ENCODE results near the gene STK11.
A peak's percentile ranks its signal among the peaks of the same experiment; 100 is the strongest.
"Not testable (repeated sequence)": the region's sequence is repeated elsewhere in the genome, so short reads cannot be mapped to it uniquely, and the experiment has no call there.

Gene STK11

DNA sequence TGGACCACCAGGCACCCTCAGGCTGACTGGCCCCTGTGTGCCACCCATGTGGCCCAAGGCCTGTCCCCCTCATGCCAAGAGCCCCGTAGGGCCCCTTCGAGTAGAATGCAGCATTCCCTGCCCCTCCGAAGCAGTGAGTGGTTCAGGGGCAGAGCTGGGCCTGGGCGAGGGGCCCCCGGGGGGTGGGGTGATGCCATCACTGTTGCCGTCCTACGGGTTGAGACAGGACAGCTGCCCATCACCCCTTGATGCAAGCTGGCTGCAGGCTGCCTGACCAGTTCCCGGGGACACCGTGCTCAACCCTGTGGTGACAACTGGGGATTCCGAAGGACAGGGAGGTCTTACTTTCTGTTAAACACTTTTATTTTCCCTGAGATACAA is 36.2 kb upstream of the STK11 start:
- DNase-seq = no peak

DNA sequence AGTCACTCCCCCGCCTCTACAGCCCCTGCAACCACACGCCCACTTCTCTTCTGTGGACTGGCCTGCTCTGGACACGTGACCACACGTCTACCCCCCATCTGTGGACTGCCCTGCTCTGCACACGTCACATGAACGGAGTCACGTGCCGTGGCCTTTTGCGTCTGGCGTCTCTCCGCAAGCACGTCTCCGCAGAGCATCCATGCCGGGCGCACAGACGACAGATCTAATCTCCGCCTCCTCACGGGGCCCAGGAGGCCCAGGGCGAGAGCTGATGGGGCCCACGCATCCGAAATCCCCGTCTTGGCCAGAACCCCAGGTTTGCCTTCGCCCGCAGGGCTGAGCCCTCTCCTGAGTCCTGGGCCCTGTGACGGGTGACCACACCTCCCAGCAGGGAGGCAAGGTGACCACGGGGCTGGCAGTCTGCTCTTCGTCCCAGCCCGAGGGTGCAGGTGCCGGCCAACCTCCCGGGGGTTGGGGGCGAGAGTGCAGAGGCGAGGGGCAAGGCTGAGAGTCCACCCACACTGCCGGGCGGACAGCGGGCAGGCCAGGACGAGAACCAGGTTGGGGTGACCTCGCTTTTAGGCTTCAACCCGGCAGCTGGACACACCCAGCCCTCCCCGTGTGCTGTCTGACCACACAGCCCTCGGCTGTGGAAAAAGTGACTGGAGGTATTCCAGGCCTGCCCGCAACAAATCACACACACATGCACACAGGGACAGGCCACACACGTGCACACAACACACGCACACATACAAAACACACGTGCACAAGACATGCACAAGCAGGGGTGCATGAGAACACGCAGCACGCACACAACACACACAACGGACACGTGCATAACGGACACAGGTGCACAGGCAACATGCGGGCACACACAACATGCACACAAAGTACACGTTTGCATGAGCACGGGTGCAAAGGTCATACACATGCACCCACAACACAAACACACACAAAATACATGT is 35.4 kb upstream of the STK11 start:
- no peak for DNase-seq

DNA sequence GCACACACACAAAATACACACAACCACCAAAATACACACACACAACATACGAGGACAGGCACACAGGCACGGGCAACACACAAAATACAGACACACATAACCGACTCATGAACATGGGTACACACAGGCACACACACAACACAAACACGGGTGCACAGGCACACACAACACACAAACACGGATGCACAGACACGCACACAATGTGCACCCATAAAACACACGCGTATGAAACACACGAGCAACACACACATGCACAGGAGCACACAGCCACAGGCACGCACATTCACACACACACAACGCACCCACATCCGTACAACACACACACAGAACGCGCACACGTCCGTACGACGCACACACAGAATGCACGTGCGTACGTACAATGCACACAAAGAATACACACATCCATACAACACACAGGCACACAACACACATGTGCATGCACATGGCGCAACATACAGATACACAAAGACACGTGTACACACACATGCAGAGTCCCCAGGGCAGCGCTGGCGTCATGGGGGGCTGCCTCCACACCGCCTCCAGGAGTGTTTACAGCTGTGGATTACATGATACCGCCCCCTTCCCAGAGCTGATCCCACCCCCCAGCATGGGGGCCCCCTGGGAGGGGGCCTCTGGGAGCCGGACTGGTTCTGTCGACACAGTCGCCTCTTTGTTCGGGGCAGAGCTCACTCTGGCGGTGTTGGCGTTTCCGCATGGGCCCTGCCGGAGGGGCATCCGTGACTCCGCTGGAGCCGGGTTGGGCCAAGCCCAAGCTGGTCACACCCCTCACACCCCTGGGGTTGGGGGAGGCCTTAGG is 34.4 kb upstream of the STK11 start:
- no peak for DNase-seq

DNA sequence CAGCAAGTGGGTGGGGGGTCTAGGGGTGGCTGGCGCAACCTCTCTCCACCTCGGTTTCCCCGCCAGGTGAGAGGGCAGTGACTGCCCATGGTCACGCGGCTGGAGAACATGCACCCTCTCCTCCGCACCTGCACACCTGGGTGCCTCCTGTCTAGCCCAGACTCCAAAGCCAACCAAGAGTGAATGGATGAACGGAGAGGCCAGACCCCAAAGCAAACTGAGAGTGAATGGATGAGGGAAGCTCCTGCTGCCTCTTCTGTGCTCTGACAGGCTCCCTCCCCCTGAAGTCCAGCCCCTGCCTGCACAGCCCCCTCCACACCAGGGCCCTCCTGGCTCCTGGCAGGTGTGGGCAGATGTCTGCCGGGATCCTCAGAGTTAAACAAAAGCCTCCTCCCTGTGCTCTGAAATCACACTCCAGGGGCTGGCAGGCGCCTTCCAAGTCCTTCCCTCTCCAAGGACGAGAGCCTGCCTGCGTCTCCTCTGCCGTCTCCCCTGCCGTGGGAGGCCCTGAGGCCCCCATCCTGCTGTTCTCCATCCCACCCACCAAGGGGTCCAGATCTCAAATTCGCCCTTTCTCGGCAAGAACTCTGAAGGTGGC is 33.7 kb upstream of the STK11 start:
- DNase-seq = no peak

DNA sequence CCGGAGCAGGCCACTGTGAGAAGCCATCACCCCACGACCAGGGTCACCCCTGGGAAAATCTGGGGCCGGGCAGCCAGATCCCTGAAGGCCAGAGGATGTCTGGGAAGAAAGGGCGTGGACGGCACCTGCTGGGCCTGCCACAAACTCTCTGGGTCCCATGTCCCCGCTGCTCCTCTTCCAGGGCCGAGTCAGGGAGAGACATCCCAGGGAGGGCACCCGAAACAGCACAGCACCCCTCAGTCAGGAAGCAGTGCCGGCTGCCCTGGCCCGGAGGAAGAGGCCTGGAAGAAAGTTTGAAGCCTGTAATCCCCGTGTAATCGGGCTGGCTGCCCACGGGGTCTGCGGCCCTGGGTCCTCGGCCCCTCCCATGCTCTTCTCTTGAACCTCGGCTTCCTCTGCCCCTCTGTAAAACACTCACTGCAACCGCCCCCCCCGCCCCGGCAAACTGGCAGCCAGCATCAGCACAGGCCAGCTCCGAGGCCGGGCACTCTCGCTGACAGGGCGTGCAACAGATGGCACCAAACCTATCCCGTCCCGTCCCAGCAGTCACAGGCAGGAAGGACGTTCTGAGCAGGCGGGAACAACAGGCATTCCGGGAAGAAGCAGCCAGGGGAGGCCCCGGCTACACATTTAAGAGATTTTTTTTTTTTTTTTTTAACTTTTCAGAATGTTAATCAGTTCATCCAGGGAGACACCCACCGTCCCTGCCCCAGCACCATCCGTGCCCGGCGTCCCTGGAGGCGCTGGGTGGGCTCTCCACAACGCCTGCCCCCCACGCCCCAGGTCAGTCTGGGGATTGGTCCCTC is 33.0 kb upstream of the STK11 start:
- DNase-seq = no peak

DNA sequence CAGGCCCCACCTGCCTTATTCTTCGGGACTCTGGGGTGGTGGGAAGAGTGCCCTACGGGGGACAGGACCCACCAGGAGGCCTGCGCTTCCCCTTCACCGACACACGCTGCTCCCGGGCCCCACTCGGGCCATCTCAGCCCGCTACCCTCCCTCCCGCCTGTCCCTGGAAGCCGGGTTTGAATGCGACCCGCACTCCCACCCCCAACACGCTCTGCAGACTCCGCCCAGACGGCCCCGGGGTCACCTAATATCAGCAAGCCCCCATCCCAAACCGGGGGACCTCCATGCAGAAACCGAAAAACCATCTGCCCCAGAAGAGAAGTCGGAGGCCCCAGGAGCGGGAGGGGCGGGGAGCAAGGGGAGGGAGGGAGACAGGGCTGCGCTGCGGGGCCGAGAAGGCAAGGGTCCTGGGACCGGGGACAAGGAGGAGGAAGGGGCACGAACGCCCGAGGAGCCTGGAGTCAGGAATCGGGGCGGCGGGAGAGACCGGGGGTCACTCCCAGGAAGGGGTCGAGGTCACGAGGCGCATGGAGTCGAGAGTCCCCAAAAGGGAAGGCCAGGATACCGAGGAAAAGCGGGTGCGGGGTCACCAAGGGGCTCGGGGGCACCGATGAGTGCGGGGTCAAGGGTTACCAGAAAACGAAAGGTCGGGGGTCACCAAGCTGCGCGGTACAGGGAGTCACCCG is 32.3 kb upstream of the STK11 start:
- DNase-seq = no peak

DNA sequence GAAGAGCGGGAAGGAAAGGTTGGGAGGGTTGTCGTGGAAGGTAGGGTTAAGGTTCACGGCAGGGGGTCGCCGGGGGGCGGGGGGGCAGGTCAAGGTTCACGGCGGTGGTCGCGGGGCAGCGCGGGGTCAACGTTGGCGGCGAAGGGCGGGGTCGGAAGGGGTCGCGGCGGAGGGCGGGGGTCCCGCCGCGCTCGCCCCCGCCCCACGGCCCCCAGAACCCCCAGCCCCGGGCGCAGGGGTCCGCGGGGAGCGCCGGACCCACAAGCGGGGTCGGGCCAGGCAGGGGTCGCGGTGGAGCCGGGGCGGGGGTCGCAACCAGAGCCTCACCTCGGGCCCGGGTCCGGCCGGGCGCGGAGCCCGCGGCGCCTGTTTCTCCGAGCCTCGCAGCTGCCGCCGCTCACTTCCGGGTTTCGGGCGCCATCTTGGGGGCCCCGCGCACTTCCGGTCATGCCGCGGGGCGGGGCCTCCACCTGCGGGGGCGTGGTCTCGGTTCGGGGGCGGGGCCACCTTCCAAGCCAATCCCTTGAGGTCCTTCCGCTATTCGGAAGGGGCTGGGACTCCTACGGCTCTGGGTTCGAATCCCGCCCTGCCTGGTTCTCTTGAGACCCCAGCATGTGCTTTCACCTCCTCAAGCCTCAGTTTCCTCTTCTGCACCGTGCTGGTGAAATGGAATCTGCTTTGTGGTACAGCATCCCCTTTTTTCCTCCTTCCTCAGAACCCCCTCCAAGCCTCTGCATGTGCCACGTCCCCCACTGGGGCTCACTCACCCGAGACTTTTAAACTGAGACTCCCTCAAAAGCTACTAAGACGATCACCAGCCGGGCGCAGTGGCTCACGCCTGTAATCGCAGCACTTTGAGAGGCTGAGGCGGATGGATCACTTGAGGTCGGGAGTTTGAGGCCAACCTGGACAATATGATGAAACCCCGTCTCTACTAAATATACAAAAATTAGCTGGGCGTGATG is 31.5 kb upstream of the STK11 start, which contains the start of gene SBNO2:
SBNO2 (minus strand) TSS at position 424 of the 965 bp plus-strand sequence. CDS start 19,992 bp downstream, outside the sequence.
- DNase-seq = peak; percentile 85

DNA sequence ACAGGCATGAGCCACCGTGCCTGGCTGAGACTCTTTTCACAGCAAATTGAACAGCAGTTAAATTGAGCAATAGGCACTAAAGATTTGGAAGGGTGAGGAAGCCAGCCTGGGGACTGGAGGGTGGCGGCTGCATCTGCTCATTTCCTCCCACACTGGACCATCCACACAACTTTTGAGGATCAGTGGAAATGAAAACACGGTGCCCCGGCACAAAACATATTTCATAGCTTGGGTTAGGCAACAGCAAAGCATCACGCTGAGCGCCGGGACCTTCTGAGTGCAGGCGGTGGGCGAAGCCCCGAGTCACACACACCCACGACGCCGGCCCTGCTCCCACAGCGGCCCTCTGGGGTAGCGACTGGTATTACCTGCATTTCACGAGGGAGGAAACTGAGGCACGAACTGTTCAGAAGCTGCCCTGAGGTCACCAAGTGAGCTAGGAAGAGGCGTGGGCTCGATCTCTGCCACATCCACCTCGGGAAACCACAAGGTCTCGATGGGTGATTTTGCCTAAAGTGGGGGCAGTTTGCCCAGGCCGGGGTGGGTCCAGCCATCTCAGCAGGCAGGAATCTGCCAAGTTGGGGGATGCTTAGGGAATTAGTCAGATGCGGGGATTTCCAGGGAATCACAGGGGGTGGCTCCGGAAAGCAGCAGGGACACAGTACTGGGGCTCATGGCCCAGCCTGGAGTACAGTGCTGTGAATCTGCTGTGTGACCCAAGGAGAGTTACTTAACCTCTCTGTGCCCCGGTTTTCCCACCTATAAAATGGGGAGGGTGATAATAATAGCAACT is 28.1 kb upstream of the STK11 start:
- no peak for DNase-seq

DNA sequence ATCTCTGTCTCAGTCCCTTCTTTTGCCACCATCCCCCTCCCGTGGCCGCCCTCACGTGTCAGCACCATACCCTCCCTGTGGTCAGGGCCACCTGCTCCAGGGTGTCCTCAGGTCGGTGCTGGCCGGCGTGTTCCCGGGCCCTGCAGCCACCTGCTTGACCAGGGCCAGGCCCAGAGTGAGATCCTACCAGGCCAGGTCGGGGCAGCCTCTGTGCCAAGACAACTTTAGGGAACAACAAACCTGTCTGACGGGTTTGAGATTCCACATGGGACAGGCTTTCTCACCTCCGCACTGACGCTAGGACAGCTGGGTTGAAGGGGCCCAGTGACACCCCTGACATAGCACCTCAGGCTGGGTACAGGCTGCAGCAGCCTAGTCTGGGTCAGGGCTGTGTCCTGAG is 24.0 kb upstream of the STK11 start:
- DNase-seq = no peak

DNA sequence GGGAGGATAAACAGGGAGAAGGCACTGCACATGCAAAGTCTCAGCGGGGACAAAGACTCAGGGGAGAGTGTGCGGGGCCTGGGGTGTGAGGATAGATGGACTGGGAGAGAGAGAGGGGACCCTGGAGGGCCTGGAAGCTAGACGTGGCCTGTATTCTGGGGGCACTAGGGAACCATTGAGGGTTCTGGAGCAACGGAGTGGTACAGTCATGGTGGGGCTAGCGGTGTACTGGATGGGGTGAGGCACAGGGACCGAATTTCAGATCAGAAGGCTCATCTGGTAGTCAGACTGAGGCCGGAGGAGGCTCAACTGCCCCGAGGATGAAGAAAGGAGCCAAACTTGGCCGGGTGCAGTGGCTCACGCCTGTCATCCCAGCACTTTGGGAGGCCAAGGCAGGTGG is 23.5 kb upstream of the STK11 start:
- DNase-seq = no peak

DNA sequence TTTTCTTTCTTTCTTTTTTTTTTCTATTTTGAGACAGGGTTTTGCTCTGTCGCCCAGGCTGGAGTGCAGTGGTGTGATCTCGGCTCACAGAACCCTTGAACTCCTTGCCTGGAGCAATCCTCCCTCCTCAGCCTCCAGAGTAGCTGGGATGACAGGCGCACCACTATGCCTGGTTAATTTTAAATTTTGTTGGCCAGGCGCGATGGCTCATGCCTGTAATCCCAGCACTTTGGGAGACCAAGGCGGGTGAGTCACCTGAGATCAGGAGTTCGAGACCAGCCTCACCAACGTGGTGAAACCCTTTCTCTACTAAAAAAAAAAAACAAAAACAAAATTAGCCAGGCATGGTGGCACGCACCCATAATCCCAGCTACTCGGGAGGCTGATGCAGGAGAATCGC is 22.9 kb upstream of the STK11 start:
- no peak for DNase-seq

DNA sequence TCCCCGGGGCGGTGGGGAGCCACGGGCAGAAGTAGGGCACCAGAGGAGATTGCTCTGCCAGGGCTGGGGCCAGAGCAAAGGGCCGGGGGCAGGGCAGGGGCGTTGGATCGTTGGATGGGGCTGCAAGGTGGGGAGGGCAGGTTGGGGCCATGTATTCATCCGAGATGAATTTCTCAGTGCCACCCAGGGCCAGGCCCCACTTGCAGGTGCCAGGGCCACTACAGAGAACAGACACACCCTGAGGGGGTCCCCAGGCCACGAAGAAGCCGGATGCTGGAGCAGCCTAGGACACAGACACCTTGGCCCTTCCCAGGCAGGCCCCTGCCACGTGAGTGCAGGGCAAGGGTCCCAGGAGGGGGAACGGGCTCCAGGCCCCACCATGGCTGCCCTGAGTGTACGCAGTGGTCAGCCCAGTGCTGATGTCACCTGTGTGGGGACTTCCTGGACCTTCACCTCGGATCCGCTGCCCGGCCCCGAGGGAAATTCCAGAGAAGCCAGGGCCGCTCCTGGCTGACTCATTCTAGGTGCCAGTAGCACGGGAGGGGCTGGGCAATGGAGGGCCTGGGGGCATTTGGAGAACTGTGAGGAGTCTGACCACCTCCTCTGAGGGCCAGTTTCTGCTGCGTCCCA is 21.9 kb upstream of the STK11 start:
- DNase-seq = no peak

DNA sequence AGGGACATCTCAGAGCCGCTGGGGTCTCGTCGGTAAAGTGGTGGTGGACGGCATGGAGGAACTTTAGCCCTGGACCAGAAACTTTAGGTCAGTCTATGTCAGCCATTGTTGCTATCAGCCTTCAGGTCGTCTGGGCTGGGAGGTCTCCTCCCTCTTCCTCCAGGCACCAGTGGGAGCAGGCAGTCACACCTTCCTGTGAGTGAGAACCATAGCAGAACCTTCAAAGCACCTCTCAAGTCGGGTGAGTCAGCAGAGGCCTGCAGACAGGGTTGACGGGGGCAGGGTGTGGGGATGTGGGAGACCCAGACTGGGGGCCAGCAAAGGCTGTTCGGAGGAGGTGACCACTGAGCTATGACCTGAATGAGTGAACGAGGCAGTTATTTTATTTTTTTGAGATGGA is 16.2 kb upstream of the STK11 start:
- no peak for DNase-seq

DNA sequence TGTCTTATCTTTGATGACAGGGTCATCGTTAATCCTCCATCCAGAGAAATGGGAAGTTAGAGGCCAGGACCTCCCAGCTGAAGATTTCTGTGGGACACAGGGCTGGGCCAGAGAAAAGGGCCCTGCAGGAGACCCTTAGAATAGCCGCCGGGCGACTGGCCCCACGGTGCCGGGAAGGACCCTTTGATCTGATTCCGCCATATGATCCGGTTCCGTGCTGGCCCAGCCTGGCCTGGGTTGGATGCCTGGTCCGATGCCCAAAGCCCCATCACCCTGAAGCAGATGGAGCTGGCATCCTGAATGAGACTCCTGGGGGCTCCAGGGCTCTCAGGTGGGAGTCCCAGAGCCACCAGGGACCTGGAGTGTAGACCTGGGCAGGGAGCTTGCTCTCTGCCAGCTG is 6.0 kb upstream of the STK11 start:
- no peak for DNase-seq

DNA sequence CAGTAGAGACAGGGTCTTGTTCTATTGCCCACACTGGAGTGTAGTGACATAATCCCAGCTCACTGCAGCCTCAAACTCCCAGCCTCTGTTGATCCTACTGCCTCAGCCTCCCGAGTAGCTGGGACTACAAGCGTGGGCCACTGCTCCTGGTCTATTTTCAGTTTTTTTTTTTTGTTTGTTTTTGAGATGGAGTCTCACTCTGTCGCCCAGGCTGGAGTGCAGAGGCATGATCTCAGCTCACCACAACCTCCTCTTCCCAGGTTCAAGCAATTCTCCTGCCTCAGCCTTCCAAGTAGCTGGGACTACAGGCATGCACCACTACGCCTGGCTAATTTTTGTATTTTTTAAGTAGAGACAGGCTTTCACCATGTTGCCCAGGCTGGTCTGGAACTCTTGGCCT is 5.0 kb upstream of the STK11 start:
- DNase-seq = not testable (repeated sequence)

DNA sequence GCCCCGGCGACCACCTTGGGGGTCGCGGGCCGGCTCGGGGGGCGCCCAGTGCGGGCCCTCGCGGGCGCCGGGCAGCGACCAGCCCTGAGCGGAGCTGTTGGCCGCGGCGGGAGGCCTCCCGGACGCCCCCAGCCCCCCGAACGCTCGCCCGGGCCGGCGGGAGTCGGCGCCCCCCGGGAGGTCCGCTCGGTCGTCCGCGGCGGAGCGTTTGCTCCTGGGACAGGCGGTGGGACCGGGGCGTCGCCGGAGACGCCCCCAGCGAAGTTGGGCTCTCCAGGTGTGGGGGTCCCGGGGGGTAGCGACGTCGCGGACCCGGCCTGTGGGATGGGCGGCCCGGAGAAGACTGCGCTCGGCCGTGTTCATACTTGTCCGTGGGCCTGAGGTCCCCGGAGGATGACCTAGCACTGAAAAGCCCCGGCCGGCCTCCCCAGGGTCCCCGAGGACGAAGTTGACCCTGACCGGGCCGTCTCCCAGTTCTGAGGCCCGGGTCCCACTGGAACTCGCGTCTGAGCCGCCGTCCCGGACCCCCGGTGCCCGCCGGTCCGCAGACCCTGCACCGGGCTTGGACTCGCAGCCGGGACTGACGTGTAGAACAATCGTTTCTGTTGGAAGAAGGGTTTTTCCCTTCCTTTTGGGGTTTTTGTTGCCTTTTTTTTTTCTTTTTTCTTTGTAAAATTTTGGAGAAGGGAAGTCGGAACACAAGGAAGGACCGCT is 729 bp downstream of the STK11 start:
- DNase-seq = no peak

DNA sequence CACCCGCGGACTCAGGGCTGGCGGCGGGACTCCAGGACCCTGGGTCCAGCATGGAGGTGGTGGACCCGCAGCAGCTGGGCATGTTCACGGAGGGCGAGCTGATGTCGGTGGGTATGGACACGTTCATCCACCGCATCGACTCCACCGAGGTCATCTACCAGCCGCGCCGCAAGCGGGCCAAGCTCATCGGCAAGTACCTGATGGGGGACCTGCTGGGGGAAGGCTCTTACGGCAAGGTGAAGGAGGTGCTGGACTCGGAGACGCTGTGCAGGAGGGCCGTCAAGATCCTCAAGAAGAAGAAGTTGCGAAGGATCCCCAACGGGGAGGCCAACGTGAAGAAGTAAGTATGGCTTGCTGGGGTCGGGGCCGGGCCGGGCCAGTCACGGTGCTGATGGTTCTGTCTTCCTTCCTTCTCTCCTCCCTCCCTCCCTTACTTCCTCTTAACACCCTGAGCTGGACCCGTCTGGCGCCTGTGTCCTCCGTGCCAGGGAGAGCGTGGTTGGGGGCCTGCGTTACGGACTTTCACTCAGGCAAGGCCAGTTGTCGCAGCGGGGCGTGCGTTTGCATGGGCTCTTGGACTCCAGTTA is 1.4 kb downstream of the STK11 start:
- no peak for DNase-seq

DNA sequence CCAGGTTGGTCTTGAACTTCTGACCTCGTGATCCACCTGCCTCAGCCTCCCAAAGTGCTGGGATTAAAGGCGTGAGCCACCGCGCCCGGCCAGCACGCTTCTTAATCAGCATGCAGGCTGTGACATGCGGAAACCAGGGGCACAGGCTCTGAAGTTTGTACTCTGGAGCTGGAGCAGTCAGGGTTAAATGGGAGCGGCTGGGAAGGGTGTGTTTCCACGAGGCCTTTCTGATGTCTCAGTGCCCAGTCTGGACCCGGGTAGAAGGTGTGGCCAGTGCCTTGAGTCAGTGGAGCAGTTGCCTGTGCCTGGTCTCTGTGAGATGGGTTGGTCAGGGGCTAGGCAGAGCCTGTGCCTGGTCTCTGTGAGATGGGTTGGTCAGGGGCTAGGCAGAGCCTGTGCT is 3.3 kb downstream of the STK11 start:
- not testable (repeated sequence) for DNase-seq

DNA sequence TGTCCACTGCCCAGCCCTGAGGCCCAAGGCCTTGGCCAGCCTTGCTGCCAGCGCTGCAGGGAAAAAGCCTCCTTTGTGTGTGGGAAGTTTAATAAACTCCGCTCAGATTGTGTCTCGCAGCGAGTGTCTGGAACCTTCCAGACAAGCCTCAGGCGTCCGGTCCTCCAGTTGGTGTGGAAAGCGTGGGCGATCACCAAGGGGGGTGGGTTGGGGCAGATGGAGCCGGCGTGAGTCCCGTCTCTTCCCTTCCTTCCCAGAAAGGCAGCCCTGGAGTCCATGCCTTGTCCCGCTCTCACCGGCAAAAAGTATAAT is 4.6 kb downstream of the STK11 start:
- no peak for DNase-seq
